Mesenchymal stem cell (in vitro differentiated cells and primary cell): ENCODE measurements around the gene ACVRL1.
"Not testable (repeated sequence)": the region's sequence is repeated elsewhere in the genome, so short reads cannot be mapped to it uniquely, and the experiment has no call there.

Experiments
- DNase-seq: peaks from one replicate; pipeline ENCODE4 v3.0.0-alpha.2; 2013
- H2AFZ ChIP-seq: one replicate; pipeline ENCODE4 v1.6.1; 2013; ENCODE audit warnings: low read depth, mild to moderate bottlenecking, control low read depth, inconsistent platforms, low read length, moderate library complexity
- H2AK5ac ChIP-seq: 2 replicates; pipeline ENCODE4 v1.6.1; 2013; ENCODE audit warnings: low read length, moderate library complexity, mild to moderate bottlenecking, inconsistent platforms; ENCODE audit not compliant: severe bottlenecking
- H2BK120ac ChIP-seq: one replicate; pipeline ENCODE4 v1.6.1; 2013; ENCODE audit warnings: low read depth, mild to moderate bottlenecking, inconsistent platforms, low read length, moderate library complexity
- H2BK12ac ChIP-seq, 2 experiments: one replicate each; pipeline ENCODE4 v1.6.1; 2013; ENCODE audit warnings: inconsistent platforms in 2 of 2, low read length in 2 of 2, mild to moderate bottlenecking in 2 of 2, moderate library complexity in 2 of 2, control low read depth in 1 of 2
- H2BK15ac ChIP-seq: one replicate; pipeline ENCODE4 v1.6.1; 2013; ENCODE audit warnings: mild to moderate bottlenecking, low read depth, inconsistent platforms; ENCODE audit not compliant: poor library complexity, severe bottlenecking
- H2BK5ac ChIP-seq: 2 replicates; pipeline ENCODE4 v1.6.1; 2013; ENCODE audit warnings: low read depth, mild to moderate bottlenecking, low read length, control low read depth, inconsistent platforms; ENCODE audit not compliant: poor library complexity, severe bottlenecking
- H3K14ac ChIP-seq, 2 experiments: one replicate each; pipeline ENCODE4 v1.6.1; 2013; ENCODE audit warnings: inconsistent platforms in 2 of 2, low read length in 2 of 2, control low read depth in 1 of 2, mild to moderate bottlenecking in 1 of 2, moderate library complexity in 1 of 2
- H3K18ac ChIP-seq, 2 experiments: one replicate each; pipeline ENCODE4 v1.6.1; 2013; ENCODE audit warnings: inconsistent platforms in 2 of 2, low read length in 2 of 2, control low read depth in 1 of 2, low read depth in 1 of 2, mild to moderate bottlenecking in 1 of 2
- H3K23ac ChIP-seq, 2 experiments: one replicate each; pipeline ENCODE4 v1.6.1; 2013; ENCODE audit warnings: inconsistent platforms in 2 of 2, low read length in 2 of 2, mild to moderate bottlenecking in 2 of 2, moderate library complexity in 2 of 2, control low read depth in 1 of 2
- H3K27ac ChIP-seq: 2 replicates; pipeline ENCODE4 v1.5.1; 2013; ENCODE audit warnings: mild to moderate bottlenecking, moderate library complexity, low read length, control low read depth, inconsistent platforms; ENCODE audit not compliant: poor library complexity, severe bottlenecking
- H3K27me3 ChIP-seq, 2 experiments: 2 replicates each; pipeline versions ENCODE4 v1.6.1 to v1.7.0; 2013; ENCODE audit warnings: low read length in 2 of 2, mild to moderate bottlenecking in 2 of 2, moderate library complexity in 2 of 2, control low read depth in 1 of 2, inconsistent platforms in 1 of 2; ENCODE audit not compliant: control insufficient read depth in 1 of 2, insufficient read depth in 1 of 2
- H3K36me3 ChIP-seq, 2 experiments: 2 replicates each; pipeline versions ENCODE4 v1.6.1 to v1.7.0; 2013; ENCODE audit warnings: low read length in 2 of 2, control low read depth in 1 of 2, inconsistent platforms in 1 of 2, low read depth in 1 of 2, mild to moderate bottlenecking in 1 of 2; ENCODE audit not compliant: insufficient read depth in 2 of 2, control insufficient read depth in 1 of 2
- H3K4ac ChIP-seq, 2 experiments: one replicate each; pipeline ENCODE4 v1.6.1; 2013; ENCODE audit warnings: inconsistent platforms in 2 of 2, low read length in 2 of 2, mild to moderate bottlenecking in 2 of 2, moderate library complexity in 2 of 2, control low read depth in 1 of 2, low read depth in 1 of 2
- H3K4me1 ChIP-seq: 2 replicates; pipeline ENCODE4 v1.6.1; 2013; ENCODE audit warnings: low read depth, low read length, control low read depth; ENCODE audit not compliant: control insufficient read depth, insufficient read depth
- H3K4me2 ChIP-seq: 2 replicates; pipeline ENCODE4 v1.6.1; 2013; ENCODE audit warnings: low read length, mild to moderate bottlenecking, inconsistent platforms; ENCODE audit not compliant: poor library complexity, severe bottlenecking
- H3K4me3 ChIP-seq, 2 experiments: 2 replicates each; pipeline versions ENCODE4 v1.5.1 to v1.7.0; 2013; ENCODE audit warnings: low read length in 2 of 2, mild to moderate bottlenecking in 2 of 2, control low read depth in 1 of 2, low read depth in 1 of 2; ENCODE audit not compliant: insufficient read depth in 1 of 2
- H3K79me1 ChIP-seq: replicated peaks from 2 replicates; pipeline ENCODE4 v1.6.1; 2013; ENCODE audit warnings: mild to moderate bottlenecking, control low read depth, low read length, inconsistent platforms; ENCODE audit not compliant: poor library complexity, severe bottlenecking
- H3K9ac ChIP-seq: 2 replicates; pipeline ENCODE4 v1.7.0; 2013; ENCODE audit warnings: mild to moderate bottlenecking, low read length, moderate library complexity
- H3K9me3 ChIP-seq: 2 replicates; pipeline ENCODE4 v1.7.0; 2013; ENCODE audit warnings: mild to moderate bottlenecking, low read length; ENCODE audit not compliant: control insufficient read depth
- H4K8ac ChIP-seq: one replicate; pipeline ENCODE4 v1.6.1; 2013; ENCODE audit warnings: inconsistent platforms, mild to moderate bottlenecking, low read length, moderate library complexity
- H4K91ac ChIP-seq: one replicate; pipeline ENCODE4 v1.6.1; 2013; ENCODE audit warnings: mild to moderate bottlenecking, low read length, inconsistent platforms
- WGBS: methylation state at CpG from one replicate; pipeline ENCODE4 v1.1.7; 2013; ENCODE audit warnings: mixed read lengths; 5-methylcytosine and 5-hydroxymethylcytosine counted together

The ACVRL1 gene

GRCh38 chr12:51883998-51884675 is 23.2 kb upstream of the ACVRL1 start:
- H3K79me1 ChIP-seq, result no peaks in the 10 kb centered on the region

GRCh38 chr12:51884676-51885229 is 22.6 kb upstream of the ACVRL1 start:
- Histone ChIP-seq H2BK120ac (no peak overlapping the region), H3K14ac (peak overlapping the region in 1 of 2 experiments; percentile 35), H3K27me3 (no peaks in the 10 kb centered on the region), H3K23ac (no peak overlapping the region), H3K36me3 (no peaks in the 10 kb centered on the region), H2BK5ac (no peak overlapping the region), H3K9me3 (no peaks in the 10 kb centered on the region), H3K9ac (peak overlapping the region; percentile 62), H3K4me1 (peaks cover 7% of the 10 kb centered on the region), H3K18ac (peak overlapping the region; percentile 3 to 60), H3K79me1 (no peaks in the 10 kb centered on the region), H3K4me2 (no peak overlapping the region), H4K91ac (peak overlapping the region; percentile 1), H2BK12ac (peak overlapping the region; percentile 20 to 45), H3K4ac (peak overlapping the region in 1 of 2 experiments; percentile 11), H3K27ac (no peak overlapping the region), H4K8ac (peak overlapping the region; percentile 31), H3K4me3 (peak overlapping the region in 1 of 2 experiments; percentile 30), H2AFZ (no peak overlapping the region), H2BK15ac (no peak overlapping the region), H2AK5ac (no peak overlapping the region)
- 79% methylated on average over 11 of the region's 11 CpGs for WGBS
- DNase-seq, result peak; percentile 70

More at GRCh38 chr12:51883998-51884675, 23.2 kb upstream of the ACVRL1 start:
- Histone ChIP-seq H2BK120ac (no peak overlapping the region), H3K23ac (peak overlapping the region in 1 of 2 experiments; percentile 72), H3K4me3 (peak overlapping the region in 1 of 2 experiments; percentile 10), H3K18ac (peak overlapping the region in 1 of 2 experiments; percentile 46), H3K27ac (no peak overlapping the region), H3K9ac (peak overlapping the region; percentile 27), H2BK15ac (no peak overlapping the region), H2BK12ac (peak overlapping the region; percentile 49 to 76), H2AFZ (no peak overlapping the region), H2AK5ac (no peak overlapping the region), H4K91ac (no peak overlapping the region), H3K27me3 (no peaks in the 10 kb centered on the region), H2BK5ac (no peak overlapping the region), H3K9me3 (no peaks in the 10 kb centered on the region), H3K36me3 (no peaks in the 10 kb centered on the region), H4K8ac (no peak overlapping the region), H3K4ac (peak overlapping the region in 1 of 2 experiments; percentile 47), H3K14ac (no peak overlapping the region), H3K4me1 (peaks cover 6% of the 10 kb centered on the region), H3K4me2 (no peak overlapping the region)
- WGBS, result 81% methylated on average over 4 of the region's 4 CpGs
- DNase-seq, result no peak

GRCh38 chr12:51885294-51886020 is 21.8 kb upstream of the ACVRL1 start:
- H2BK120ac ChIP-seq, result peak overlapping the region; percentile 29
- not testable (repeated sequence) for H2AFZ ChIP-seq, H3K27ac ChIP-seq, H3K4me2 ChIP-seq, H3K79me1 ChIP-seq, DNase-seq, H3K36me3 ChIP-seq, H3K4me1 ChIP-seq, H4K91ac ChIP-seq, H2BK15ac ChIP-seq, H3K23ac ChIP-seq, H3K14ac ChIP-seq, H2BK5ac ChIP-seq, H3K27me3 ChIP-seq, H2AK5ac ChIP-seq, H3K9me3 ChIP-seq
- peak overlapping the region in 1 of 2 experiments; percentile 21 for H2BK12ac ChIP-seq
- peak overlapping the region; percentile 5 to 77 for H3K4ac ChIP-seq
- peak overlapping the region; percentile 59 for H4K8ac ChIP-seq
- WGBS, result 89% methylated on average over 9 of the region's 10 CpGs
- H3K18ac ChIP-seq, result peak overlapping the region; percentile 37 to 61
- peak overlapping the region; percentile 62 for H3K9ac ChIP-seq
- peak overlapping the region in 1 of 2 experiments; percentile 30 for H3K4me3 ChIP-seq
